ENCODE data around the gene FAM151B. TPM values are rescaled to one million over a fixed set of nuclear protein-coding genes. Genes with fewer than 3 reads are reported as not detected.

FAM151B gene, protein sequence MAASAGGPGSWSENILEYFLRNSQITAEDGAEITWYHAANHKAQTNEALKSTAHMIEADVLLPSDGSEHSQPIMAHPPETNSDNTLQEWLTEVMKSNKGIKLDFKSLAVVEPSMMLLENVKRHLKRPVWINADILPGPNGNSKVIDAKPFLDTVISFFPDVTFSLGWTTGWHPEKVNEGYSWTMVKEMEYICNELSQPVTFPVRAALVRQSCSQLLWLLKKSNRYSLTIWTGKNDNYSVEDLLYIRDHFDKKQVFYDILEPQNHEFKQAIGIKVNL
- 0.32 TPM for total RNA-seq
- polyA plus RNA-seq = not detected

DNA sequence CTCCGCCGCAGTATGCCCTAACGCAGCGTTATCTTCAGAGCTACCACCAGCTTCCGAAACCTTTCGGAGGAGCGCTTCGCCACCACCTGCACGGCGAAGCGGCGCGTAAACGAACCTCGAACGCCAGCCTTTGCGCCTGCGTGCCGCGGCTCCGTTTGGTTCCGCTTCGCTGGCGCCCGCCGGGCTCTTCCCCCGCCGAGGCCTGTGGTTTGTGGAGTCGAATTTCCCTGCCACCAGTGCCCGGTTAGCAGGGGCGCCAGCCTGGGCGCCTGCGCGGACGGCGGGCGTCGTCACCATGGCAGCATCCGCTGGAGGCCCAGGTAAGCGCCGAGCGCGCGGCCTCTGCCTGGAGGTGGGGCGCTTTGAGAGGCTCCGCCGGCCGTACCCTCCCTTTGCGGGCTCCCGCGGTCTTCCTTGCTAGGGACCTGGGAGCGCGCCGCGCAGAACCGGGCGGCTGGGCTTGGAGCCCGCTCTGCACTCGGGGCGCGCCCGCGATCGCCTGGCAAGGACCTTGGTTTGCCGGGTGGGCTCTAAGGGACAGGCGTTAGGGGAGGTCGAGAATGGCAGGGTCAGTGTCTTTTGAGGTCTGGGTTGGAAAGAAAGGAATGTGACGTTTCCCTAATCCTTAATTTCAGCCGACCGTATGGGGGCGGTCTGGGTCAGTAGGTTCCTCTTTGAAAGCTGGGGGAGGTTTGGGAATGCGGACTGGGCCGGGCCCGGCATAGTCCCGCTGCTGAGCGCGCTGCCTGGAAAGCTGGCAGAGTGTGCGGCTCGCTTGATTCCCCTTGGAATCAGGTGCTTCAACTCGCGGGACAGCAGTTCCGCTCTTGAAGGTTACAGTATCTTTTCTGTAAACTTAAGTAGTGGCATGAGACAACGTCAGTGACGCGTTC lies at the start of gene FAM151B:
FAM151B (plus strand) TSS at position 272 of the 893 bp plus-strand sequence; CDS start at position 296, 24 bp downstream.
- peaks cover 11% of the 10 kb centered on the region for H3K4me1 ChIP-seq (ENCODE audit: control insufficient read depth, insufficient read depth, low read length, poor library complexity, severe bottlenecking)
- H3K4me3 ChIP-seq (ENCODE audit: low read depth, low read length) = peak within 1 kb of the TSS; percentile 43
- H3K27ac Mint-ChIP-seq = no peak within 1 kb of the TSS
- peaks cover 0 to 10% (median 4%) of the 10 kb centered on the region in 7 donors for H3K9me3 Mint-ChIP-seq
- peak; percentile 15 to 85 (median 52) for DNase-seq
- peak within 1 kb of the TSS; percentile 54 to 78 (median 68) for H3K4me3 Mint-ChIP-seq
- no peak within 1 kb of the TSS for H3K27ac ChIP-seq (ENCODE audit: insufficient read depth, low read length, poor library complexity, severe bottlenecking)
- peaks cover 0 to 3% of the 10 kb centered on the region in 2 experiments for H3K9me3 ChIP-seq (ENCODE audit: control insufficient read depth in 2 of 2, low read length in 2 of 2)
- peaks cover 20% of the 10 kb centered on the region for H3K27me3 ChIP-seq (ENCODE audit: control insufficient read depth, insufficient read depth, low read length)
- H3K36me3 ChIP-seq (ENCODE audit: control insufficient read depth, insufficient read depth, low read length) = no peaks in the 10 kb centered on the region
- peak; percentile 76 to 81 for ATAC-seq (ENCODE audit: low read depth in 2 of 2)
- H3K36me3 Mint-ChIP-seq = no peaks in the 10 kb centered on the region
- peaks cover 3 to 17% (median 13%) of the 10 kb centered on the region in 4 donors for H3K4me1 Mint-ChIP-seq
- H3K27me3 Mint-ChIP-seq = peaks cover 51% of the 10 kb centered on the region

DNA sequence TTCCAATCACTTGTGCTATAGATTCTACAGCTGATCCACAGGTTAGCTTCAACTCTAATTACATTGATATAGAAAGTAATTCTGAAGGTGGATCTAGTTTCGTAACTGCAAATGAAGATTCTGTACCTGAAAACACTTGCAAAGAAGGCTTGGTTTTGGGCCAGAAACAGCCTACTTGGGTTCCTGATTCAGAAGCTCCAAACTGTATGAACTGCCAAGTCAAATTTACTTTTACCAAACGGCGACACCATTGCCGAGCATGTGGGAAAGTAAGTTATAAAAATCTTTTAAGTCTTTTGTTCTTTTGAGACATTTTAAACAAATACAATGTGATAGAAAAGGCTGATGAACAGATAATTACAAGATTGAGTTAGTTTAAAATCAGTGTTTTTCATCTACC lies 49.2 kb upstream of the FAM151B start:
- no peak overlapping the region for H3K27ac ChIP-seq (ENCODE audit: insufficient read depth, low read length, poor library complexity, severe bottlenecking)
- no peak for ATAC-seq (ENCODE audit: low read depth in 2 of 2)
- H3K4me3 ChIP-seq (ENCODE audit: low read depth, low read length) = no peak overlapping the region
- no peak overlapping the region for H3K4me3 Mint-ChIP-seq
- peaks cover 3 to 10% (median 5%) of the 10 kb centered on the region in 4 donors for H3K4me1 Mint-ChIP-seq
- peaks cover 0 to 2% (median 0%) of the 10 kb centered on the region in 7 donors for H3K9me3 Mint-ChIP-seq
- H3K27me3 ChIP-seq (ENCODE audit: control insufficient read depth, insufficient read depth, low read length) = no peaks in the 10 kb centered on the region
- H3K27ac Mint-ChIP-seq = no peak overlapping the region
- DNase-seq = no peak
- H3K27me3 Mint-ChIP-seq = no peaks in the 10 kb centered on the region
- peaks cover 54% of the 10 kb centered on the region for H3K36me3 Mint-ChIP-seq
- no peaks in the 10 kb centered on the region for H3K4me1 ChIP-seq (ENCODE audit: control insufficient read depth, insufficient read depth, low read length, poor library complexity, severe bottlenecking)
- peaks cover 33% of the 10 kb centered on the region for H3K36me3 ChIP-seq (ENCODE audit: control insufficient read depth, insufficient read depth, low read length)
- H3K9me3 ChIP-seq (ENCODE audit: control insufficient read depth in 2 of 2, low read length in 2 of 2) = no peaks in the 10 kb centered on the region

DNA sequence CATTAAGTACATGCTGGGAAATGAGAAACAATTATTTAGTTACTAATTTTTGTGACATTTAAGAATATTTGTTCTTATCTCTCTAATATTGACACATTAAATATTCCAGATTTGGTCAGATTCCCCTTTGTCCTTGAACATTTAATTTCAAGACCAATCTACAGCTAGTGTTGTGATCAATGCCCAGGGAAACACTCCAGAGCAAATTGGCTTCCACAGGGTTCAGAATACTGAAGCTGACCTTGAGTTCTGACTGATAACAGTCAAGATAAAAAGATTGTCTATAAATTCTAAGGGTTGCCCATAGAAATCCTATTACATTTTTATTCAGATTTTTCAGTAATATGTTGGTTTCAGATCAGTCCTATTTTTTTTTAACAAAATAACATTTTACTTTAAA lies 48.7 kb upstream of the FAM151B start:
- Histone ChIP-seq H3K4me1 (ENCODE audit: control insufficient read depth, insufficient read depth, low read length, poor library complexity, severe bottlenecking) (no peaks in the 10 kb centered on the region), H3K9me3 (ENCODE audit: control insufficient read depth in 2 of 2, low read length in 2 of 2) (no peaks in the 10 kb centered on the region), H3K4me3 (ENCODE audit: low read depth, low read length) (no peak overlapping the region), H3K27ac (ENCODE audit: insufficient read depth, low read length, poor library complexity, severe bottlenecking) (no peak overlapping the region), H3K27me3 (ENCODE audit: control insufficient read depth, insufficient read depth, low read length) (no peaks in the 10 kb centered on the region), H3K36me3 (ENCODE audit: control insufficient read depth, insufficient read depth, low read length) (peaks cover 33% of the 10 kb centered on the region)
- Mint-ChIP-seq H3K27ac (no peak overlapping the region), H3K27me3 (no peaks in the 10 kb centered on the region), H3K4me1 (peaks cover 3 to 10% (median 5%) of the 10 kb centered on the region in 4 donors), H3K9me3 (peaks cover 0 to 2% (median 0%) of the 10 kb centered on the region in 7 donors), H3K36me3 (peaks cover 54% of the 10 kb centered on the region), H3K4me3 (no peak overlapping the region)
- ATAC-seq (ENCODE audit: low read depth in 2 of 2) (no peak), DNase-seq (no peak)

DNA sequence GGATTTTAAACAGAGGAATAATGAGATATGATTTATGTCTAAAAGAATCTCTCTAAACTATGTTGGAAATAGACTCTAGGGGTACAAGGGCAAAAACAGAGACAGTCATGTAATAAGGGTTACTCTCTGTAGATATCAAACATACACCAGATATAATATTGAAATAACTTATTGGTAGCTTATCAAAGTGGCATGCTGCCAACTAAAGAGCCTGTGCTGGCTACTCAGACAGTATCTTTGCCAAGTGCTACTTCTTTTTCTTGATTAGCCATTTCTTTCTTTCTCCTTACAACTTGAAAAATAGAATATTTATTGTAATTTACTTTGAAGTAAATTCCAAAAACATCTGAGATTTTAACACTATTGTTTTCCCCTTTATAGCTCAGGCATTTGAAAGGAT lies 45.2 kb upstream of the FAM151B start:
- no peak for ATAC-seq (ENCODE audit: low read depth in 2 of 2)
- no peak overlapping the region for H3K4me3 Mint-ChIP-seq
- H3K4me1 ChIP-seq (ENCODE audit: control insufficient read depth, insufficient read depth, low read length, poor library complexity, severe bottlenecking) = no peaks in the 10 kb centered on the region
- no peaks in the 10 kb centered on the region for H3K27me3 Mint-ChIP-seq
- H3K27me3 ChIP-seq (ENCODE audit: control insufficient read depth, insufficient read depth, low read length) = no peaks in the 10 kb centered on the region
- H3K27ac ChIP-seq (ENCODE audit: insufficient read depth, low read length, poor library complexity, severe bottlenecking) = no peak overlapping the region
- DNase-seq = no peak
- H3K36me3 Mint-ChIP-seq = peaks cover 37% of the 10 kb centered on the region
- no peaks in the 10 kb centered on the region for H3K9me3 ChIP-seq (ENCODE audit: control insufficient read depth in 2 of 2, low read length in 2 of 2)
- H3K4me3 ChIP-seq (ENCODE audit: low read depth, low read length) = no peak overlapping the region
- H3K9me3 Mint-ChIP-seq = peaks cover 0 to under 1% (median 0%) of the 10 kb centered on the region in 7 donors
- no peak overlapping the region for H3K27ac Mint-ChIP-seq
- H3K36me3 ChIP-seq (ENCODE audit: control insufficient read depth, insufficient read depth, low read length) = peaks cover 25% of the 10 kb centered on the region
- H3K4me1 Mint-ChIP-seq = peaks cover 0 to 9% (median 5%) of the 10 kb centered on the region in 4 donors

DNA sequence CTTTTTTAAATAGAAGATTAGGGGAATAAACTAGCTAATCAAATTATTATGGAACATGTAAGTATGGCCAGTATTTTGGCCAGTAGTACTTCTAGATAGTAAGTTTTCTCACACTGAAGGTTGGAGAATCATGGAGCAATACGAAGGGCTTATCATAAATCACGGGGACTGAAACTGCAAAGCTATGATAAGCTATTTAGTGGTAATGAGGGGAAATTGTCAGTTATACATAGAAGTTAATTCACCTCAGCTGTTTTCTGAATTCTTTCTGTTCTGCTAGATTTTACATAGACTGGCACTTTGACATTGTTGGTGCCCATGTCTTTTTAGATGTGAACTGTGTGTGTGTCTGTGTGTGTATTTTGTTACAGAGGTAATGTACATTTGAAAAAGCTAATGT lies 34.5 kb upstream of the FAM151B start:
- Histone ChIP-seq H3K36me3 (ENCODE audit: control insufficient read depth, insufficient read depth, low read length) (peaks cover 30% of the 10 kb centered on the region), H3K9me3 (ENCODE audit: control insufficient read depth in 2 of 2, low read length in 2 of 2) (no peaks in the 10 kb centered on the region), H3K27me3 (ENCODE audit: control insufficient read depth, insufficient read depth, low read length) (no peaks in the 10 kb centered on the region), H3K27ac (ENCODE audit: insufficient read depth, low read length, poor library complexity, severe bottlenecking) (no peak overlapping the region), H3K4me1 (ENCODE audit: control insufficient read depth, insufficient read depth, low read length, poor library complexity, severe bottlenecking) (no peaks in the 10 kb centered on the region), H3K4me3 (ENCODE audit: low read depth, low read length) (no peak overlapping the region)
- DNase-seq = no peak
- H3K27ac Mint-ChIP-seq = no peak overlapping the region
- peaks cover 57% of the 10 kb centered on the region for H3K36me3 Mint-ChIP-seq
- peaks cover 0 to 5% (median 0%) of the 10 kb centered on the region in 4 donors for H3K4me1 Mint-ChIP-seq
- no peak for ATAC-seq (ENCODE audit: low read depth in 2 of 2)
- no peak overlapping the region for H3K4me3 Mint-ChIP-seq
- H3K27me3 Mint-ChIP-seq = no peaks in the 10 kb centered on the region
- H3K9me3 Mint-ChIP-seq = peaks cover 0 to 1% (median 0%) of the 10 kb centered on the region in 7 donors

DNA sequence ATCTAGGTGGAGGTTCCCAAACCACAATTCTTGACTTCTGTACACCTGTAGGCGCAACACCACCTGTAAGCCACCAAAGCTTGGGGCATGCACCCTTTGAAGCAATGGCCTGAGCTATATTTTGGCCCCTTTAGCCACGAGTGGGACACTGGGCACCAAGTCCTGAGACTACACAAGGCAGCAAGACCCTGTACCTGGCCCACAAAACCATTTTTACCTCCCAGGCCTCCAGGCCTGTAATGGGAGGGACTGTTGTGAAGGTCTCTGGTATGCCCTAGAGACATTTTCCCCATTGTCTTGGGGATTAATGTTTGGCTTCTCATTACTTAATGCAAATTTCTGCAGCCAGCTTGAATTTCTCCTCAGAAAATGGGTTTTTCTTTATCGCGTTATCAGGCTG lies 24.6 kb upstream of the FAM151B start:
- Mint-ChIP-seq H3K4me3 (no peak overlapping the region), H3K36me3 (peaks cover 72% of the 10 kb centered on the region), H3K27ac (no peak overlapping the region), H3K4me1 (peaks cover 0 to 5% (median 0%) of the 10 kb centered on the region in 4 donors), H3K9me3 (peaks cover 0 to 28% (median 13%) of the 10 kb centered on the region in 7 donors), H3K27me3 (no peaks in the 10 kb centered on the region)
- DNase-seq = no peak
- no peak overlapping the region for H3K27ac ChIP-seq (ENCODE audit: insufficient read depth, low read length, poor library complexity, severe bottlenecking)
- H3K27me3 ChIP-seq (ENCODE audit: control insufficient read depth, insufficient read depth, low read length) = no peaks in the 10 kb centered on the region
- no peak overlapping the region for H3K4me3 ChIP-seq (ENCODE audit: low read depth, low read length)
- no peaks in the 10 kb centered on the region for H3K4me1 ChIP-seq (ENCODE audit: control insufficient read depth, insufficient read depth, low read length, poor library complexity, severe bottlenecking)
- peaks cover 9 to 10% of the 10 kb centered on the region in 2 experiments for H3K9me3 ChIP-seq (ENCODE audit: control insufficient read depth in 2 of 2, low read length in 2 of 2)
- ATAC-seq (ENCODE audit: low read depth in 2 of 2) = no peak
- H3K36me3 ChIP-seq (ENCODE audit: control insufficient read depth, insufficient read depth, low read length) = peaks cover 46% of the 10 kb centered on the region

DNA sequence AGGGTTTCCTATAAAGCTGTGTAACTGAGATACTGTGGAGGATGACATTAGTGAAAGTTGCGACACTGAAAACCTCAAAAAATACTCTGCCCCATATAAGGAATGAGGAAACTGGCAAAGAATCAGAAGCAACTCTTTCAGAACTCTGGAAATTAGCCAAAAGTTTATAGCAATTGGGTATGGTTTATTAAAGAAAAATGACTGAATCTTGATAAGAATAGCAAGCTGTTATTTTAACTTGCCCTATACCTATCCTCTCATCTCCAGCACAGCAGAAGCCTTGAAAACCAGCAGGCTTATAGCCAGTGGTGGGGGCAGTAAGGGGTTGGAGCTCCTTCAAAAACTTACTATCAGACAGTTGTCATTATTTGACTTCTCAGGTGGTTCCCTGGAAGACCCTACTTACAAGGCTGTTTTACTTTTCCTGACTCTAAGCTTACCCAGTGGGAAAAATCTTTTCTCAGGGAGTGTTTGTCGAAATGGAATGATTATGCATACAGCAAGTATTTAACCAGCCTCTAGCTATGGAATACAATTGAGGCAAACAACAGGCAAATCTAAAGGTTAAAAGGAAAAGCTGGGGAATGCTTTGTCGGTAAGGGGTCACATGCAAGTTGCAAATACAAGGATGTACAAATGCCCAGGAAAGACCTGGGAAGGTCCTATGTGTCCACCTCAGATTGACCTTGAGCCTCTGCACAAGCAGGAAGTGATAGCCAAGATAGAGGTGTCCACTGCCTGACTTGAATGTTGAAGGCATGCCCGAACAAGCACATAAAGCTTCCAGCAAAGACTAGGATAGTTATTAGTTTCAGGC lies 21.0 kb upstream of the FAM151B start:
- Mint-ChIP-seq H3K4me3 (no peak overlapping the region), H3K27ac (no peak overlapping the region), H3K4me1 (peaks cover 0 to 5% (median 0%) of the 10 kb centered on the region in 4 donors), H3K36me3 (peaks cover 73% of the 10 kb centered on the region), H3K9me3 (peaks cover 4 to 46% (median 20%) of the 10 kb centered on the region in 7 donors), H3K27me3 (no peaks in the 10 kb centered on the region)
- peaks cover 13 to 22% of the 10 kb centered on the region in 2 experiments for H3K9me3 ChIP-seq (ENCODE audit: control insufficient read depth in 2 of 2, low read length in 2 of 2)
- DNase-seq (no peak), ATAC-seq (ENCODE audit: low read depth in 2 of 2) (no peak)
- peaks cover 17% of the 10 kb centered on the region for H3K36me3 ChIP-seq (ENCODE audit: control insufficient read depth, insufficient read depth, low read length)
- H3K4me1 ChIP-seq (ENCODE audit: control insufficient read depth, insufficient read depth, low read length, poor library complexity, severe bottlenecking) = no peaks in the 10 kb centered on the region
- no peak overlapping the region for H3K27ac ChIP-seq (ENCODE audit: insufficient read depth, low read length, poor library complexity, severe bottlenecking)
- no peak overlapping the region for H3K4me3 ChIP-seq (ENCODE audit: low read depth, low read length)
- H3K27me3 ChIP-seq (ENCODE audit: control insufficient read depth, insufficient read depth, low read length) = no peaks in the 10 kb centered on the region
